ENCODE results near the gene DNPH1.

- TF ChIP-seq CTCF (IDR thresholded peaks at IDR 0.05) = no peak
- TF ChIP-seq POLR2AphosphoS5 (IDR thresholded peaks at IDR 0.05) = no peak
- no peak for TF ChIP-seq EP300 (IDR thresholded peaks at IDR 0.05)
Measured at GRCh38 chr6:43269273-43270007, 40.2 kb upstream of the DNPH1 start.
